Adrenal gland (tissue), 12 donors: ENCODE measurements around the gene TFEB. TPM values are rescaled to one million over a fixed set of nuclear protein-coding genes. Genes with fewer than 3 reads are reported as not detected.

Experiments
- DNase-seq, 7 donors: peaks; one replicate each; pipeline ENCODE4 v3.0.0-alpha.2; 2019 to 2020
- H3K27ac ChIP-seq, 5 donors: fragments of 200-600 bp; sonication (generic) in 4 of 5; 1 replicate in 3 of 5; 2 replicates in 2 of 5; pipeline versions ENCODE4 v1.5.1 to v1.8.0; 2016 to 2020; ENCODE audit warnings: mild to moderate bottlenecking in 1 of 5
- H3K27me3 ChIP-seq: fragments of 200-600 bp; 2 replicates; pipeline ENCODE4 v1.8.0; 2021
- H3K36me3 ChIP-seq, 2 donors: fragments of 200-600 bp; replicated peaks in 1 of 2; 1 replicate in 1 of 2; 2 replicates in 1 of 2; pipeline versions ENCODE4 v1.5.1 to v1.8.0; 2018 to 2022
- H3K4me1 ChIP-seq, 2 donors: fragments of 200-600 bp; replicated peaks in 1 of 2; 1 replicate in 1 of 2; 2 replicates in 1 of 2; pipeline versions ENCODE4 v1.5.1 to v1.8.0; 2018 to 2021
- H3K4me3 ChIP-seq, 4 donors: fragments of 200-600 bp; sonication (generic) in 3 of 4; one replicate each; pipeline ENCODE4 v1.5.1; 2016 to 2018
- H3K9me3 ChIP-seq, 3 donors: fragments of 200-600 bp; sonication (generic) in 1 of 3; replicated peaks in 1 of 3; 1 replicate in 2 of 3; 2 replicates in 1 of 3; pipeline versions ENCODE4 v1.5.1 to v1.8.0; 2016 to 2021
- POLR2A ChIP-seq, 2 donors: fragments of 450-650 bp; IDR thresholded peaks; one replicate each; pipeline ENCODE4 v1.6.1; 2017; ENCODE audit warnings: antibody characterized with exemption in 2 of 2, mild to moderate bottlenecking in 2 of 2, moderate library complexity in 1 of 2
- WGBS, 4 donors: extraction: QIAGEN DNeasy Blood & Tissue Kit in 2 of 4; methylation state at CpG; one replicate each; pipeline versions ENCODE4 v1.1.5 to v1.1.7; 2013 to 2017; 5-methylcytosine and 5-hydroxymethylcytosine counted together
- intact Hi-C, 2 donors: fragments of 100-400 bp; cut with DNase I; formaldehyde crosslinking; loops; one replicate each; pipeline versions ENCODE4 v1.14.1 to v1.15.0; 2022 to 2023
- polyA plus RNA-seq, 3 donors: library from polyadenylated mRNA; stranded (reverse); fragments of 200-250 nt in 2 of 3; fragments of 350-450 nt in 1 of 3; fragmentation: Illumina TruSeq in 1 of 3; extraction: RNeasy Lipid Tissue Mini Kit (QIAGEN cat#74804) in 1 of 3; gene quantifications; one replicate each; pipeline ENCODE4 v1.2.3, GENCODE V29; 2013 to 2014
- total RNA-seq, 9 donors: library from RNA; depleted of rRNA in 4 of 9; stranded (reverse); fragments of >200 nt in 4 of 9; fragments of 120-200 nt in 1 of 9; fragmentation: NEBNext Ultra II Directional in 1 of 9; extraction: Animal tissue kit (Norgen Biotek cat#: 25700) in 1 of 9; gene quantifications; one replicate each; pipeline versions ENCODE4 v1.1.0 to v1.2.4, GENCODE V29; 2013 to 2023
- TF ChIP-seq, protein P1 (sequence below), 6 experiments: fragments of 450-650 bp in 4 of 6; fragments of 200-600 bp in 2 of 6; sonication (generic) in 1 of 6; IDR thresholded peaks; 1 replicate in 5 of 6; 2 replicates in 1 of 6; pipeline versions ENCODE4 v1.5.1 to v1.8.0; 2016 to 2021; ENCODE audit warnings: antibody characterized with exemption in 6 of 6, mild to moderate bottlenecking in 2 of 6, moderate library complexity in 1 of 6
- donor health status: healthy with polysubstance abuse.
- donor health status: Bipolar disorder and iron deficiency.
- donor health status: DM: yes; HTN: yes; CAD: no.
- donor health status: DM: no; HTN: no; CAD: no.
- donor health status: DM: no; HTN: no; CAD: no.
- donor health status: DM: yes; HTN: yes; CAD: no.

The TFEB gene
- total and polyA plus RNA-seq, 12 donors, result 2.1 to 47.2 (median 20.2) TPM

DNA sequence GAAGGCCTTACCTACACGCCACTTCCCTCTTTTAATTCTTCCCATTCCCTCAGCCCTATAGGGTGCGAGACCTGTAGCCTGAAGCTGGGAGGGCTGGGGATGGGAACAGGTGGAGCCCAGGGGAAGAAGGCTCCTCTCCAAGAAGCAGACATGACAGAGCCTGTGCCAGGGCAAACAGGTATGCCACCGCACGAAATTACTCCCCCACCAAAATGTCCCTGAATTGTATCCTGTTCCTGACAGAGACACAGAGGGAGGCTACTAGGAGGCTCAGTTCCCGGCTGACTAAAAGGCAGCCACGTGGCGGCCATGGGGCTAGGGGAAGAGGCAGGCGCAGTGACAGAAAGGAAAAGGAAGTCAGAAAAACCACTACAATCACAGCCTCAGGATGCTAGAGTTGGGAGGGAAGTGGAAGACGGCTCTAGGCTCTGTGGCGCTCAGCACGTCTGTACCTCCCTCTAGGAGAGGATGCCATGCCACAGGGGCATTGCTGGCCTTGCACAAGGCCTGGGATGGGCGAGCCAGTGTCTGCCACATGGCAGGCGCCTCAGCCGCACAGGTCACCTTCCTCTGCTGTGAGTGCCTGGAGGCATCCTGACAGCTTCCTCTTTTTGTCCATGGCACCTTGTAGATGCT is 27.7 kb downstream of the TFEB start:
- peaks cover 24 to 39% of the 10 kb centered on the region in 2 donors for H3K4me1 ChIP-seq
- no peak overlapping the region for H3K4me3 ChIP-seq
- peak overlapping the region in 3 of 5 donors; percentile 77 to 96 (median 83) for H3K27ac ChIP-seq
- peak in 3 of 7 donors; percentile 34 to 41 (median 36) for DNase-seq
- intact Hi-C loops, result loop anchor here in 1 of 2 donors (10.0 kb wide), 1 partner anchor 67 kb away; the partner anchor contains the start of gene FRS3
- no peaks in the 10 kb centered on the region for H3K27me3 ChIP-seq
- TF ChIP-seq POLR2A (IDR thresholded peaks at IDR 0.05), result no peak
- TF ChIP-seq, protein P1, sequence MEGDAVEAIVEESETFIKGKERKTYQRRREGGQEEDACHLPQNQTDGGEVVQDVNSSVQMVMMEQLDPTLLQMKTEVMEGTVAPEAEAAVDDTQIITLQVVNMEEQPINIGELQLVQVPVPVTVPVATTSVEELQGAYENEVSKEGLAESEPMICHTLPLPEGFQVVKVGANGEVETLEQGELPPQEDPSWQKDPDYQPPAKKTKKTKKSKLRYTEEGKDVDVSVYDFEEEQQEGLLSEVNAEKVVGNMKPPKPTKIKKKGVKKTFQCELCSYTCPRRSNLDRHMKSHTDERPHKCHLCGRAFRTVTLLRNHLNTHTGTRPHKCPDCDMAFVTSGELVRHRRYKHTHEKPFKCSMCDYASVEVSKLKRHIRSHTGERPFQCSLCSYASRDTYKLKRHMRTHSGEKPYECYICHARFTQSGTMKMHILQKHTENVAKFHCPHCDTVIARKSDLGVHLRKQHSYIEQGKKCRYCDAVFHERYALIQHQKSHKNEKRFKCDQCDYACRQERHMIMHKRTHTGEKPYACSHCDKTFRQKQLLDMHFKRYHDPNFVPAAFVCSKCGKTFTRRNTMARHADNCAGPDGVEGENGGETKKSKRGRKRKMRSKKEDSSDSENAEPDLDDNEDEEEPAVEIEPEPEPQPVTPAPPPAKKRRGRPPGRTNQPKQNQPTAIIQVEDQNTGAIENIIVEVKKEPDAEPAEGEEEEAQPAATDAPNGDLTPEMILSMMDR (IDR thresholded peaks at IDR 0.05), result no peak
- no peaks in the 10 kb centered on the region for H3K9me3 ChIP-seq
- H3K36me3 ChIP-seq, result no peaks in the 10 kb centered on the region
- WGBS, 4 donors, result 61 to 75% (median 72%) methylated on average over 12 to 14 of the region's 14 CpGs

DNA sequence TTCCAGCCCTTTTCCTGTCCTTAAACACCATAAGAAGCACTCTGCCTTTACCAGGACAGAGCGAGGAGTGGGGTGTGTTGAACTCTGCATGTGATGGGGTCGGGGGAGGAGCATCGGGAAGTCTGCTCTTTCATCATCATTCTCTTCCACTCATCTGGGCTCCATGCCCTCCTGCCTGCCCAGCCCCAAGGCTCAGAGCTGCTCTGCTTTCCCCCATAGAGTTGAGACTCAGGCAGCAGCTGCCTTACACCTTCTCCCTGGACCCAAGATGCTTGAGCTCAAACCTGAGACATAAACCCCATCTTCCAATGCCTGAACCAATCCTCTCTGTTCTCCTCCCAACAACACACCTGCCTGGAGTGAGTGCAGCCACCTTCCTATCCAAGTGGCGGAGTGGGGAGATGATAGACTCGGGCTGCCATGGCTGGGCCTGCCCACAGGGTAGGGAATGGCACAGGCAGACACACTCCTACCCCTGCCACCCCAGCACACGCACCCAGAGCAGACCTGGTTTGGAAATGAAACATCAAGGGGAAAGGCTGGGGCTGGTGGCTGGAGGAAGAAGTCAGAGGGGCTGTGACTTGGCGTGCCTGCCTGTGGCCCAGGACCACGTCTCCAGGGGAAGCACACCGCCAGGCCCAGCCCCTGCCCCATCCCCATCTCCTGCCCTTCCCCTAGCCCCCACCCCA is 28.4 kb downstream of the TFEB start:
- intact Hi-C loops, result loop anchor here in 1 of 2 donors (10.0 kb wide), 1 partner anchor 68 kb away; the partner anchor contains the start of gene FRS3
- DNase-seq, result peak in 6 of 7 donors; percentile 72 to 85 (median 77)
- H3K27ac ChIP-seq, result peak overlapping the region; percentile 7 to 96 (median 77)

DNA sequence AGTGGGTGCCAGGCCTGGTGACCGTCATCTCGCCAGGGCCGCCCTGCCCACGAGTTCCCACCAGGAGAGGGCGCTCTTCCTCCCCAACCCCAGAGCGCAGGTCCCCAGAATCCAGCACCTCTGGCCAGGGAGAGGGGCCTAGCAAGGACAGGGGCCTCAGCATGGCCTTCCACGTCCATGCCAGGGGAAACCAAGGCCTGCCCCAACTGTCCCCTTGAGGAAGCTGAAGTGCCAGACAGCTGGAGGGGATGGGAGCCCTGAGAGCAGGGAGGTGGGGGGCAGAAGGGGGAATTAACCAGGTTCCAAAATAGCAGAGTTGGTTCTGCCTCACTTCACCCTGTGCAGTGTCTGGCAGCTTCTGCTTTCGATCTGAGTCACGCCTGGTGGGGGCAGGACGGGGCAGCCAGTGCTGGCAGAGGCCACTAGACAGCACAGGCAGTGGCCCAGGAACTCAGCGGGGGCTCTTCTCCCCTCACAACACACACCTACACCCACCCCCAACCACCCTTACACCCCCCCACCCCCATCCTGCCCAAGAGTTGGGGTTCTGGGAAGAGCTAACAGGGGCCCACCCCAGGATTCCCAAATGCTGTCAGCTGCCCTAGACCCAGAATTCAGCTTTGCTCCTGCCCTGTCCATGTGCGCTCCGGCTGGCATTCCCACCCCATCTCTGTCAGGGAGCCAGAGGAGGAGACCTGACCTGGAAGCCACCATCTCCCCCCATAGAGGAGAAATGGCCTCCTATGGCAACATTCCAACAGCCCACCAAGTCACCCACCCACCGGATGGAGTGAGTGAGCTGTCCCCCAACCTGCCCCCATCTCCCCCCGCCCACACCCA is 29.2 kb downstream of the TFEB start:
- Histone ChIP-seq H3K27ac (peak overlapping the region; percentile 62 to 96 (median 77)), H3K4me3 (peak overlapping the region in 1 of 4 donors; percentile 7), H3K36me3 (no peaks in the 10 kb centered on the region), H3K9me3 (no peaks in the 10 kb centered on the region), H3K27me3 (no peaks in the 10 kb centered on the region), H3K4me1 (peaks cover 19 to 34% of the 10 kb centered on the region in 2 donors)
- peak; percentile 86 to 94 (median 93) for DNase-seq
- intact Hi-C loops, result loop anchor here in 1 of 2 donors (10.0 kb wide), 1 partner anchor 69 kb away; the partner anchor contains the start of gene FRS3
- 20 to 37% (median 31%) methylated on average over 6 to 15 of the region's 15 CpGs for WGBS, 4 donors
- TF ChIP-seq POLR2A (IDR thresholded peaks at IDR 0.05), result peak in 1 of 2 donors; percentile 45
- TF ChIP-seq, protein P1 (IDR thresholded peaks at IDR 0.05), result peak; percentile 75 to 90 (median 87)

More for the DNA sequence above, 28.4 kb downstream of the TFEB start:
- WGBS, 4 donors, result 61 to 74% (median 64%) methylated on average over 8 to 9 of the region's 9 CpGs
- Histone ChIP-seq H3K9me3 (no peaks in the 10 kb centered on the region), H3K4me1 (peaks cover 19 to 34% of the 10 kb centered on the region in 2 donors), H3K36me3 (no peaks in the 10 kb centered on the region), H3K27me3 (no peaks in the 10 kb centered on the region), H3K4me3 (peak overlapping the region in 1 of 4 donors; percentile 7)
- TF ChIP-seq POLR2A (IDR thresholded peaks at IDR 0.05), result peak in 1 of 2 donors; percentile 9
- TF ChIP-seq, protein P1 (IDR thresholded peaks at IDR 0.05), result no peak
